IMR-90 (cell line): ENCODE data around the gene ZNF669. TPM values are rescaled to one million over a fixed set of nuclear protein-coding genes. Genes with fewer than 3 reads are reported as not detected.

Experiments
- ATAC-seq: fragments of 200-7000 bp; cut with Tn5 transposase; 2 replicates; pipeline ENCODE4 v1.9.1; 2020; ENCODE audit warnings: low read depth, mild to moderate bottlenecking, moderate library complexity
- BruUV-seq: library from RNA; stranded (reverse); fragments of 400-500 nt; replicated peaks from 2 replicates; lab custom pipeline; 2021; lab: Mats Ljungman, UMichigan
- CTCF ChIA-PET: fragments of 300-600 bp; formaldehyde crosslinking; extraction: SDS; loops from one replicate; lab custom pipeline; 2021; ENCODE audit warnings: antibody characterized with exemption; lab: Yijun Ruan, JAX
- POLR2A ChIA-PET: fragments of 300-600 bp; sonication (Branson Sonifier 250); formaldehyde crosslinking; loops from one replicate; lab custom pipeline; 2022; ENCODE audit warnings: antibody characterized with exemption; ENCODE audit not compliant: unreplicated experiment; lab: Charles Lee
- DNase-seq: peaks from one replicate; pipeline ENCODE4 v3.0.0; 2013
- H2AFZ ChIP-seq: replicated peaks from 2 replicates; pipeline ENCODE3; 2013; ENCODE audit warnings: low read length, mild to moderate bottlenecking; ENCODE audit not compliant: poor library complexity
- H2AK5ac ChIP-seq: 2 replicates; pipeline ENCODE4 v1.6.1; 2013; ENCODE audit warnings: low read depth, low read length, inconsistent platforms
- H2AK9ac ChIP-seq: replicated peaks from 2 replicates; pipeline ENCODE3; 2013; ENCODE audit warnings: mild to moderate bottlenecking, low read depth, low read length, moderate library complexity; ENCODE audit not compliant: poor library complexity
- H2BK120ac ChIP-seq: 2 replicates; pipeline ENCODE4 v1.6.1; 2013; ENCODE audit warnings: low read depth, low read length, inconsistent platforms
- H2BK15ac ChIP-seq: 3 replicates; pipeline ENCODE4 v1.6.1; 2013; ENCODE audit warnings: low read depth, low read length, inconsistent platforms
- H2BK20ac ChIP-seq: 2 replicates; pipeline ENCODE4 v1.6.1; 2013; ENCODE audit warnings: low read depth, mild to moderate bottlenecking, inconsistent platforms, low read length, moderate library complexity
- H2BK5ac ChIP-seq: 2 replicates; pipeline ENCODE4 v1.6.1; 2013; ENCODE audit warnings: mild to moderate bottlenecking, low read depth, low read length, inconsistent platforms; ENCODE audit not compliant: poor library complexity, severe bottlenecking
- H3K14ac ChIP-seq: replicated peaks from 2 replicates; pipeline ENCODE4 v1.6.1; 2013; ENCODE audit warnings: low read depth, low read length, inconsistent platforms
- H3K18ac ChIP-seq: 2 replicates; pipeline ENCODE4 v1.6.1; 2013; ENCODE audit warnings: low read depth, low read length, control low read depth
- H3K23ac ChIP-seq: 2 replicates; pipeline ENCODE4 v1.6.1; 2013; ENCODE audit warnings: low read depth, low read length, inconsistent platforms
- H3K27ac ChIP-seq: 2 replicates; pipeline ENCODE4 v1.5.1; 2013; ENCODE audit warnings: mild to moderate bottlenecking, control low read depth, low read length; ENCODE audit not compliant: insufficient read depth
- H3K27me3 ChIP-seq: 2 replicates; pipeline ENCODE4 v1.6.1; 2013; ENCODE audit warnings: low read length; ENCODE audit not compliant: control insufficient read depth, insufficient read depth
- H3K36me3 ChIP-seq: 2 replicates; pipeline ENCODE4 v1.6.1; 2013; ENCODE audit warnings: low read length, mixed read lengths; ENCODE audit not compliant: control insufficient read depth, insufficient read depth
- H3K4ac ChIP-seq: 2 replicates; pipeline ENCODE4 v1.6.1; 2013; ENCODE audit warnings: low read depth, low read length, inconsistent platforms
- H3K4me1 ChIP-seq: 2 replicates; pipeline ENCODE4 v1.6.1; 2013; ENCODE audit warnings: low read length, mixed read lengths; ENCODE audit not compliant: control insufficient read depth, insufficient read depth
- H3K4me2 ChIP-seq: 2 replicates; pipeline ENCODE4 v1.6.1; 2013; ENCODE audit warnings: low read depth, mild to moderate bottlenecking, control low read depth, low read length, moderate library complexity
- H3K4me3 ChIP-seq: 2 replicates; pipeline ENCODE4 v1.5.1; 2013; ENCODE audit warnings: low read depth, mild to moderate bottlenecking, control low read depth, low read length, moderate library complexity; ENCODE audit not compliant: insufficient read depth
- H3K56ac ChIP-seq: 2 replicates; pipeline ENCODE4 v1.6.1; 2013; ENCODE audit warnings: low read length, inconsistent platforms; ENCODE audit not compliant: insufficient read depth; ENCODE audit errors: extremely low read depth
- H3K79me1 ChIP-seq, 2 experiments: 2 replicates each; pipeline ENCODE4 v1.6.1; 2013; ENCODE audit warnings: low read length in 2 of 2, inconsistent platforms in 1 of 2, low read depth in 1 of 2
- H3K9ac ChIP-seq: 2 replicates; pipeline ENCODE4 v1.6.1; 2013; ENCODE audit warnings: low read depth, low read length, control low read depth
- H3K9me1 ChIP-seq: 2 replicates; pipeline ENCODE4 v1.6.1; 2013; ENCODE audit warnings: low read length, inconsistent platforms; ENCODE audit not compliant: insufficient read depth
- H3K9me3 ChIP-seq: 2 replicates; pipeline ENCODE4 v1.6.1; 2013; ENCODE audit warnings: low read length; ENCODE audit not compliant: control insufficient read depth, insufficient read depth
- H4K20me1 ChIP-seq: 2 replicates; pipeline ENCODE4 v1.6.1; 2013; ENCODE audit warnings: low read length, inconsistent platforms; ENCODE audit not compliant: insufficient read depth
- H4K5ac ChIP-seq: 2 replicates; pipeline ENCODE4 v1.6.1; 2013; ENCODE audit warnings: mild to moderate bottlenecking, low read depth, low read length, control low read depth
- H4K8ac ChIP-seq, 2 experiments: 2 replicates each; pipeline ENCODE4 v1.6.1; 2013; ENCODE audit warnings: low read depth in 2 of 2, low read length in 2 of 2, control low read depth in 1 of 2, inconsistent platforms in 1 of 2
- H4K91ac ChIP-seq: 2 replicates; pipeline ENCODE4 v1.6.1; 2013; ENCODE audit warnings: low read depth, low read length, inconsistent platforms; ENCODE audit not compliant: insufficient read depth
- BHLHE40 ChIP-seq: fragments of 150-350 bp; IDR thresholded peaks from 2 replicates; pipeline ENCODE4 v1.6.1; 2016; ENCODE audit warnings: mild to moderate bottlenecking, low read depth, low read length
- CEBPB ChIP-seq: IDR thresholded peaks from 2 replicates; pipeline ENCODE4 v1.6.1; 2012; ENCODE audit warnings: low read depth, low read length, improper control_type of control experiment
- CHD1 ChIP-seq: IDR thresholded peaks from 2 replicates; pipeline ENCODE4 v1.6.1; 2012; ENCODE audit warnings: low read depth, low read length, improper control_type of control experiment
- NFE2L2 ChIP-seq: fragments of 150-350 bp; IDR thresholded peaks from 2 replicates; pipeline ENCODE4 v1.6.1; 2016; ENCODE audit warnings: low read depth, mild to moderate bottlenecking, low read length
- RCOR1 ChIP-seq: IDR thresholded peaks from 2 replicates; pipeline ENCODE4 v1.6.1; 2012; ENCODE audit warnings: mild to moderate bottlenecking, low read length, improper control_type of control experiment; ENCODE audit not compliant: insufficient replicate concordance
- SMC3 ChIP-seq: fragments of 150-350 bp; IDR thresholded peaks from 2 replicates; pipeline ENCODE4 v1.6.1; 2016; ENCODE audit warnings: low read depth, mild to moderate bottlenecking, antibody characterized with exemption, low read length, moderate library complexity
- WGBS, 2 experiments: methylation state at CpG; one replicate each; pipeline versions ENCODE4 v1.1.5 to v1.1.7; 2013; ENCODE audit warnings: missing lambda C conversion rate in 2 of 2; ENCODE audit not compliant: insufficient read length in 1 of 2; ENCODE audit errors: extremely low coverage in 2 of 2; 5-methylcytosine and 5-hydroxymethylcytosine counted together
- dilution Hi-C: fragments of 300-500 bp; cut with HindIII; formaldehyde crosslinking; loops from one replicate; pipeline ENCODE4 v1.14.3; 2018; ENCODE audit warnings: low sequenced_read_pairs; ENCODE audit not compliant: unreplicated experiment
- in situ Hi-C: fragments of 300-500 bp; cut with MboI; formaldehyde crosslinking; loops from 3 replicates; pipeline ENCODE4 v1.14.3; 2019; ENCODE audit warnings: low sequenced_read_pairs, inconsistent platforms, mixed read lengths
- intact Hi-C: fragments of 100-400 bp; cut with micrococcal nuclease; formaldehyde crosslinking; loops from 2 replicates; pipeline ENCODE4 v1.10.0; 2022
- polyA plus RNA-seq, 3 experiments: library from polyadenylated mRNA; depleted of rRNA; stranded (reverse); fragments of >200 nt; gene quantifications; 2 replicates each; pipeline ENCODE4 v1.2.3, GENCODE V29; 2012; ENCODE audit warnings: low replicate concordance in 1 of 3
- total RNA-seq: library from RNA; depleted of rRNA; stranded (reverse); fragments of >200 nt; gene quantifications from 2 replicates; pipeline ENCODE4 v1.2.3, GENCODE V29; 2012
- TF ChIP-seq, protein P1 (sequence below): fragments of 150-350 bp; IDR thresholded peaks from 2 replicates; pipeline ENCODE4 v1.6.1; 2016; ENCODE audit warnings: low read depth, mild to moderate bottlenecking, low read length, moderate library complexity, borderline replicate concordance

Gene ZNF669
- total and polyA plus RNA-seq, 2 of the 4 experiments (the other 2 are of a cell fraction): 3.8 to 10.8 TPM

- WGBS, 2 experiments: no CpG with 5 or more reads among the region's 3 CpGs
- CTCF ChIA-PET: interaction anchor here (0.8 kb wide), 1 partner anchor 22 kb away, joined by 3 read pairs; no protein-coding TSS in a partner anchor
- DNase-seq (no peak), ATAC-seq (no peak)
- no peak overlapping the region for H3K4me2 ChIP-seq
- no peak overlapping the region for H2AK9ac ChIP-seq
- no peak overlapping the region for H4K5ac ChIP-seq
- no peak overlapping the region for H2BK20ac ChIP-seq
- H3K36me3 ChIP-seq: no peaks in the 10 kb centered on the region; the same call in 1 of the 2 replicates
- H3K9me3 ChIP-seq: peaks cover 1% of the 10 kb centered on the region; the same call in 1 of the 2 replicates
- no peak overlapping the region for H3K23ac ChIP-seq
- H3K18ac ChIP-seq: no peak overlapping the region
- POLR2A ChIA-PET: no interaction called here
- H4K20me1 ChIP-seq: no peaks in the 10 kb centered on the region
- H3K4ac ChIP-seq: no peak overlapping the region
- no peak overlapping the region for H3K56ac ChIP-seq
- no peak overlapping the region for H4K91ac ChIP-seq
- in situ Hi-C loops: no loop called here
- dilution Hi-C loops: no loop called here
- H2BK5ac ChIP-seq: no peak overlapping the region
- TF ChIP-seq, protein P1, sequence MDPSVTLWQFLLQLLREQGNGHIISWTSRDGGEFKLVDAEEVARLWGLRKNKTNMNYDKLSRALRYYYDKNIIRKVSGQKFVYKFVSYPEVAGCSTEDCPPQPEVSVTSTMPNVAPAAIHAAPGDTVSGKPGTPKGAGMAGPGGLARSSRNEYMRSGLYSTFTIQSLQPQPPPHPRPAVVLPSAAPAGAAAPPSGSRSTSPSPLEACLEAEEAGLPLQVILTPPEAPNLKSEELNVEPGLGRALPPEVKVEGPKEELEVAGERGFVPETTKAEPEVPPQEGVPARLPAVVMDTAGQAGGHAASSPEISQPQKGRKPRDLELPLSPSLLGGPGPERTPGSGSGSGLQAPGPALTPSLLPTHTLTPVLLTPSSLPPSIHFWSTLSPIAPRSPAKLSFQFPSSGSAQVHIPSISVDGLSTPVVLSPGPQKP: no peak
- TF ChIP-seq BHLHE40: no peak
- TF ChIP-seq SMC3: no peak
- TF ChIP-seq CEBPB: no peak
- TF ChIP-seq RCOR1: no peak
- TF ChIP-seq CHD1: no peak
- TF ChIP-seq NFE2L2: no peak
- BruUV-seq: no TSS peak
- H2AK5ac ChIP-seq: no peak overlapping the region
- H2AFZ ChIP-seq: no peak overlapping the region
- no peak overlapping the region for H2BK15ac ChIP-seq
- peaks cover 17 to 31% of the 10 kb centered on the region in 2 experiments; a peak in 3 of 4 replicates for H3K79me1 ChIP-seq
- no peak overlapping the region for H3K9ac ChIP-seq
- intact Hi-C loops: no loop called here
- H3K4me3 ChIP-seq: no peak overlapping the region
- H3K27ac ChIP-seq: no peak overlapping the region
- H3K4me1 ChIP-seq: no peaks in the 10 kb centered on the region
- H3K27me3 ChIP-seq: no peaks in the 10 kb centered on the region
- H4K8ac ChIP-seq: no peak overlapping the region
- H2BK120ac ChIP-seq: no peak overlapping the region
- H3K9me1 ChIP-seq: no peaks in the 10 kb centered on the region
- no peak overlapping the region for H3K14ac ChIP-seq
These were observed 33.5 kb downstream of the ZNF669 start for GRCh38 chr1:247070645-247071044.
